ENCODE results near the gene SLC6A2.

SLC6A2 gene

DNA sequence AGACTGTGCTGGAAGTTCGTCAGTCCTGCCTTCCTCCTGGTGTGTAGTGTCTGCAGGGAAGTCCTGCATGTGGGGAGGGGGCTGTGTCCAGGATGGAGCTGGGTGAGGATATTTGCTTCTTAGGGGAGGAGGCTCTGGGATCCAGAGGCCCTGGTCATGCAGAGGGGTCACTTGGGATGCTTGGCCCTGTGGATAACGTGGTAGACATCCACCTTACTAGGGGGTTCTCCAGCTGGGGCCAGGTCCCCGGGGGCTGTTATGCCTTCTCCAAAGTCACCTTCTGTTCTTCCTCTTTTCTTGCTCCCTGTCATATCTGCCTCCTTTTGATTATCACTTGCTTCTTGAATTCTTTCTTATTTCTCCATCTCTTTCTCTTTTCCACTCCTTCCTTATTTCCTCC, 43.8 kb downstream of the SLC6A2 start:
- TF ChIP-seq, protein P1, sequence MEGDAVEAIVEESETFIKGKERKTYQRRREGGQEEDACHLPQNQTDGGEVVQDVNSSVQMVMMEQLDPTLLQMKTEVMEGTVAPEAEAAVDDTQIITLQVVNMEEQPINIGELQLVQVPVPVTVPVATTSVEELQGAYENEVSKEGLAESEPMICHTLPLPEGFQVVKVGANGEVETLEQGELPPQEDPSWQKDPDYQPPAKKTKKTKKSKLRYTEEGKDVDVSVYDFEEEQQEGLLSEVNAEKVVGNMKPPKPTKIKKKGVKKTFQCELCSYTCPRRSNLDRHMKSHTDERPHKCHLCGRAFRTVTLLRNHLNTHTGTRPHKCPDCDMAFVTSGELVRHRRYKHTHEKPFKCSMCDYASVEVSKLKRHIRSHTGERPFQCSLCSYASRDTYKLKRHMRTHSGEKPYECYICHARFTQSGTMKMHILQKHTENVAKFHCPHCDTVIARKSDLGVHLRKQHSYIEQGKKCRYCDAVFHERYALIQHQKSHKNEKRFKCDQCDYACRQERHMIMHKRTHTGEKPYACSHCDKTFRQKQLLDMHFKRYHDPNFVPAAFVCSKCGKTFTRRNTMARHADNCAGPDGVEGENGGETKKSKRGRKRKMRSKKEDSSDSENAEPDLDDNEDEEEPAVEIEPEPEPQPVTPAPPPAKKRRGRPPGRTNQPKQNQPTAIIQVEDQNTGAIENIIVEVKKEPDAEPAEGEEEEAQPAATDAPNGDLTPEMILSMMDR (IDR thresholded peaks at IDR 0.05; ENCODE audit: insufficient read depth, low read depth, low read length, missing control alignments) = no peak
- no peak for DNase-seq (ENCODE audit: low read depth)
- no peak overlapping the region for H3K4me3 ChIP-seq (ENCODE audit: low read length)

DNA sequence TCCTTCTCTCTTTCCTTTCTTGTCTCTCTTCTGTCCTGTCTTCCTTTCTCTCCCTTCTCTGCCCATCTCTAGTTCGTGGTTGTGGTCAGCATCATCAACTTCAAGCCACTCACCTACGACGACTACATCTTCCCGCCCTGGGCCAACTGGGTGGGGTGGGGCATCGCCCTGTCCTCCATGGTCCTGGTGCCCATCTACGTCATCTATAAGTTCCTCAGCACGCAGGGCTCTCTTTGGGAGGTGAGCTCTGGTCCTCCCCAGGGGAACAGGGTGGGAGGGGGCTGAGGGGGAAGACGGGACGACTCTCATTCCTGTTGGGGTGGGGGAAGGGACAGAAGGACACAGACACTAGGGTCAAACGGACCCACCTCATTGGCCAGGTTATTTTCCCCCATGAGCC, 44.3 kb downstream of the SLC6A2 start:
- no peak for DNase-seq (ENCODE audit: low read depth)
- TF ChIP-seq, protein P1 (IDR thresholded peaks at IDR 0.05; ENCODE audit: insufficient read depth, low read depth, low read length, missing control alignments) = no peak
- H3K4me3 ChIP-seq (ENCODE audit: low read length) = no peak overlapping the region

DNA sequence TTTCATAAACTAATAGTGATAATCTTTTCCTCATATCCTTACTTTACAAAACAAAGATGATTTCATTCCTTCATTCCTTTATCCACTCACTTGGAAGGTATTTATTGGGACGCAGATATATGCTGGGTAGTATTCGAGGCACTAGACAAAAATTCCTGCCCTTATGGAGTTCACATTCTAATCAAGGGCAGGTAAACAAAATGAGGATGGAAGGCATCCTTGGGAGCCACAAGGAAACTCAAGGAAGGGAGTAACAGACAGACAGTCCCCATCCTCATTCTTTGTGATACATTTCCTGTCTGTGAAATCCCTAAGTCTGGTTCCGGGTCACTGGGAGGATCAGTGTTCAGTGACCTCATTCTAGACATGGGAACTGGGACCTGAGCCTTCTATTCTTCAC, 45.2 kb downstream of the SLC6A2 start:
- peak; percentile 40 for DNase-seq (ENCODE audit: low read depth)

DNA sequence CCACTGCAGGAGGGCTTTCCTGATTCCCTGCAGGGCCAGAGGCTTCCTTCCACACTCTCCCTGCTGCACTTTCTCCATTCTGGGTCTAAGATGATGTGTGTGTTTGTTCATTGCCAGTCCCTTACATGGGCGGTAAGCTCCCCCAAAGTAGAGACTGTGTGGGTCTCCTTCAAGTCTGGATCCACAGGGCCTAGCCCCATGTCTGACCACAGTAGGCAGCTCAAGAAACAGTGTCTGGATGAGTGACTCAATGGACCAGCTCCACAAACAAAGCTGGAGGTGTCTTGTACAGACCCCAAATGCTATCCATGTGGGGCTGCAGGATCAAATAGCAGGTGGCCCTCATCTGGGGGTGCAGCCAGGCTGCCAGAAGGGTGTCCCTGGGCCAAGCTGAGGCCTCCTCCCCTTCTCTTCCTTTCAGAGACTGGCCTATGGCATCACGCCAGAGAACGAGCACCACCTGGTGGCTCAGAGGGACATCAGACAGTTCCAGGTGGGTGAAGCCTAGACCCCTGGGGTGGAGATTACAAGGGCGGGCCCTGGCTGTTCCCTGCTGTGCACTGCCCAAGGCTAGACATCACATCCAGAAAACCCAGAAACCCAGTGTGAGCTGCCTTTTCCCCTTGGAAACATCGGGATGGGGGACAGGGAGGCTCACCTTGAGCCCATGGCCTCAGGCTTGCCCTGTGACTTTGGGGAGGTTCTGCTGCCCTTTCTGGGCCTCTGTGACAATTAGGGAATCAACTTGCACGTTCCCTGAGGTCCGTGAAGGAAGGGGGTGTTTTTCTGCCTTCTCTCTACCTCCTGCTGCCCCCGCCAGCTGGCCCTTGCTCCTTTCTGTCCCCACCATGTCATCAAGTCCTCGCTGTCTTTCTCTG, 45.9 kb downstream of the SLC6A2 start:
- DNase-seq (ENCODE audit: low read depth) = peak; percentile 67
- TF ChIP-seq, protein P1 (IDR thresholded peaks at IDR 0.05; ENCODE audit: insufficient read depth, low read depth, low read length, missing control alignments) = peak; percentile 78
- H3K4me3 ChIP-seq (ENCODE audit: low read length) = no peak overlapping the region

More for the DNA sequence above, 45.2 kb downstream of the SLC6A2 start:
- TF ChIP-seq, protein P1 (IDR thresholded peaks at IDR 0.05; ENCODE audit: insufficient read depth, low read depth, low read length, missing control alignments) = no peak
- H3K4me3 ChIP-seq (ENCODE audit: low read length) = no peak overlapping the region

DNA sequence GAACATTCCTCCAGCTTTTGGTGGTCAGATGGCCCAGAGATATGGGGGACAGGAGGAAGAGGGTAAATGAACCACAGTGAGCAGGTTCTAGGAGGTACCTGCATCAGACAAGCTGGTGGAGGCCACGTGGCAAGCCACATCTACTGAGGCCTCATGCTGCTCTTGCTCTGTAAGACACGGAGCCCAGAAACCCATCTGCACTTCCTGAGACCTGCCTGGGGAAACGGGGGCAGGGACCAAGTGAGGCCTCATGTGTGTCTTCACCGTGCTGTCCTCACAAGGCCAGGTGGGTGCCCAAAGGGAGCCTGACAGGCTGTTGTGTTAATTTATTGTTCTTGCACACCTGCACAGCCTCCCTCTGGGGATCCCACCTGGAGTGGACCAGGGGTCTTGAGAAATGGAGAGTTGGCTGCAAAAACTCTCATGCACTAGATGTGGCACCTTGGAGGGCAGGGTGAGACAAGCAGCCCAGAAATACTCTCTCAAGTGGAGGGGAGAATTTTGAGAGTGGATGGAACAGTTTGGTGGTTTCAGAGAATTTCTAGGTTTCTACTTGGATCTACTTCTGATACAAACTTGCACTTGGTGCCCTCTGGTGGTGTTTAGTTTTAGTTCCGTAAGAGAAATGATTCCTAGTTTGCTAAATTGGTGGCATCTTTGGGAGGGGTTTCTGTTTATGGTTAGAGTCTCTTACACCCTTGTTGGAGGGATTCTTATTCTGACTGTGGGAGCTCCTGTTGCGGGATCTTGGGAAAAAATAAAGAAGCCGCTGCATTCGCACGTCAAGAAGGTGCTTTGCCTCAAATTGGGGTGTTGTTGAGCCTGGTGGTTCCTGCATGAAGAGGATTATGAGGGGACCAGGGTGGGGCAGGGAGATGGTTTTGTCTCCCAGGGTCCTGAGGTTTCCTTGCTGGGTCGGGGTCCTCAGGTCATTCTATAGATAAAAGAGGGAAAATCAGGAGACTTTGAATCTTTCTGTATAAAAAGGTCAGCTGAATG, 47.5 kb downstream of the SLC6A2 start:
- H3K4me3 ChIP-seq (ENCODE audit: low read length) = no peak overlapping the region
- TF ChIP-seq, protein P1 (IDR thresholded peaks at IDR 0.05; ENCODE audit: insufficient read depth, low read depth, low read length, missing control alignments) = peak; percentile 65
- peak; percentile 75 for DNase-seq (ENCODE audit: low read depth)

DNA sequence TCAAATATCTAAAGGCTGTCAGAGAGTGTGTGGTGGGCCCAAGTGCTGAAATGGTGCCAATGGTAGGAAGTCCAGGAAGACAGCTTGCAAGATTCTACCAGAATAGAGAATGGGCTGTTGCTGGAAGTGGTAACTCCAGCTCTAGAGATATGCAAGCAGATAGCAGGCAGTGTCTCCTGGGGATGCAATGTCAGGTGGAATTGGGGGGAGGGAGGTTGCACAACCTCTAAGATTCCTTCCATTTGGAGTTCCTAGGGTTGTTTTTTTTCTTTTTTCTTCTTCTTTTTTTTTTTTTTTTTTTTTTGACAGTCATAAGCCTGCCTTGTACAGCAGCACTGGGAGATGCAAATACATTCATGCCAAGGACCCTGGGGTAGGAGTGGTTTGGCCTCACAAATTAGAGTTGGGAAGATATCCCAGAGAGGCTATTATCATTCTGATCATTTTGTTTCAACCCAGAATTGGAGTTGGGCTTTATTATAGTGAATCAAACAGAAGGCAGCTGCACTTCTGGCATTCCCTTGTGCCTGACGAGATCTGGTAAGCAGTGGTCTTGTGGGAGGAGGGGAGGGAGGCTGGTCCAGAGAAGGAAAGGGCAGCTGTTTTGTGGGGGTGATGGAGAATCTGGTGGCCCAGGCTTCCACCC, 51.1 kb downstream of the SLC6A2 start:
- H3K4me3 ChIP-seq (ENCODE audit: low read length) = no peak overlapping the region
- TF ChIP-seq, protein P1 (IDR thresholded peaks at IDR 0.05; ENCODE audit: insufficient read depth, low read depth, low read length, missing control alignments) = no peak
- no peak for DNase-seq (ENCODE audit: low read depth)

Measured in epithelial cell of esophagus (primary cell).